ENCODE measurements around the gene NDUFB8. TPM values are rescaled to one million over a fixed set of nuclear protein-coding genes. Genes with fewer than 3 reads are reported as not detected.

NDUFB8 gene
- total and polyA plus RNA-seq, 10 of the 15 experiments (the other 5 are each of a cell fraction or from before 2014, with no cell fraction given), result 180 to 572 (median 382) TPM

DNA sequence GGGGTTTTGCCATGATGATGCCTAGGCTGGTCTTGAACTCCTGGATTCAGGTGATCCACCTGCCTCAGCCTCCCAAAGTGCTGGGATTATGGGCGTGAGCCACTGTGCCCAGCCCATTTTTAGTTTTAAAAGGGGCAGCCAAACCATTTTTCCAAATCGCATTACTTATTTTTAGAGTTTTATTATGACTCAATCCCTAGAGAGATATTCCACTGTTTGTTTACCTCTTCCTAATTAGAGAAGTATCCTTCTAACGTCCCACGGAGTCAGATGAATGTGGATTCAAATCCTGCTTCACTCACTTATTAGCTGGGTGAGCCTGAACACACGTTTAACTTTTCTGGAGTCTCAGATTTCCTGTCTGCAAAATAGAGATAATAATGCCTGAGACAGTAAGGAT, 51.7 kb downstream of the NDUFB8 start:
- intact Hi-C loops (cut with micrococcal nuclease; ENCODE audit: unreplicated experiment), result no loop called here
- CTCF ChIA-PET, result interaction anchor here (1.9 kb wide), 1 partner anchor 41 kb away, joined by 6 read pairs; no protein-coding TSS in a partner anchor
- H4K20me1 ChIP-seq (ENCODE audit: control insufficient read depth, insufficient read depth), result peaks cover 2% of the 10 kb centered on the region; the same call in 1 of the 2 replicates
- H3K79me2 ChIP-seq (ENCODE audit: control insufficient read depth, insufficient read depth, low read length), result no peaks in the 10 kb centered on the region
- no peak for FAIRE-seq
- peaks cover 0 to 6% of the 10 kb centered on the region in 2 experiments; a peak in 1 of 4 replicates for H3K27me3 ChIP-seq (replicated peaks in 1 of 2; ENCODE audit: control insufficient read depth in 2 of 2, insufficient read depth in 2 of 2, low read length in 1 of 2)
- H3K36me3 ChIP-seq (ENCODE audit: control insufficient read depth in 2 of 2, insufficient read depth in 2 of 2, low read length in 1 of 2), result no peaks in the 10 kb centered on the region
- SMC1A ChIA-PET (ENCODE audit: uncharacterized antibody, unreplicated experiment), result no interaction called here
- H3K4me3 ChIP-seq, result no peak overlapping the region
- DNase-seq (ENCODE audit: low read depth, low spot score), result no peak
- in situ Hi-C loops (cut with MboI), result no loop called here
- H2AFZ ChIP-seq (ENCODE audit: control insufficient read depth, low read depth, low read length), result no peak overlapping the region
- H3K9me3 ChIP-seq (replicated peaks; ENCODE audit: control insufficient read depth, insufficient read depth, low read length), result no peaks in the 10 kb centered on the region
- no peak overlapping the region for H3K4me2 ChIP-seq (ENCODE audit: control insufficient read depth, insufficient read depth)
- no peak for ATAC-seq
- RAD21 ChIA-PET (ENCODE audit: unreplicated experiment), result no interaction called here
- no TSS peak for BruUV-seq (replicated peaks)
- no peak overlapping the region for H3K27ac ChIP-seq (ENCODE audit: control insufficient read depth, insufficient read depth)
- 22% methylated on average over 5 of the region's 5 CpGs for WGBS (ENCODE audit: insufficient coverage, insufficient replicate concordance, low lambda C conversion rate, missing lambda C conversion rate)
- peaks cover 5% of the 10 kb centered on the region for H3K4me1 ChIP-seq (ENCODE audit: control insufficient read depth, insufficient read depth, low read length)
- TF ChIP-seq, protein P1, sequence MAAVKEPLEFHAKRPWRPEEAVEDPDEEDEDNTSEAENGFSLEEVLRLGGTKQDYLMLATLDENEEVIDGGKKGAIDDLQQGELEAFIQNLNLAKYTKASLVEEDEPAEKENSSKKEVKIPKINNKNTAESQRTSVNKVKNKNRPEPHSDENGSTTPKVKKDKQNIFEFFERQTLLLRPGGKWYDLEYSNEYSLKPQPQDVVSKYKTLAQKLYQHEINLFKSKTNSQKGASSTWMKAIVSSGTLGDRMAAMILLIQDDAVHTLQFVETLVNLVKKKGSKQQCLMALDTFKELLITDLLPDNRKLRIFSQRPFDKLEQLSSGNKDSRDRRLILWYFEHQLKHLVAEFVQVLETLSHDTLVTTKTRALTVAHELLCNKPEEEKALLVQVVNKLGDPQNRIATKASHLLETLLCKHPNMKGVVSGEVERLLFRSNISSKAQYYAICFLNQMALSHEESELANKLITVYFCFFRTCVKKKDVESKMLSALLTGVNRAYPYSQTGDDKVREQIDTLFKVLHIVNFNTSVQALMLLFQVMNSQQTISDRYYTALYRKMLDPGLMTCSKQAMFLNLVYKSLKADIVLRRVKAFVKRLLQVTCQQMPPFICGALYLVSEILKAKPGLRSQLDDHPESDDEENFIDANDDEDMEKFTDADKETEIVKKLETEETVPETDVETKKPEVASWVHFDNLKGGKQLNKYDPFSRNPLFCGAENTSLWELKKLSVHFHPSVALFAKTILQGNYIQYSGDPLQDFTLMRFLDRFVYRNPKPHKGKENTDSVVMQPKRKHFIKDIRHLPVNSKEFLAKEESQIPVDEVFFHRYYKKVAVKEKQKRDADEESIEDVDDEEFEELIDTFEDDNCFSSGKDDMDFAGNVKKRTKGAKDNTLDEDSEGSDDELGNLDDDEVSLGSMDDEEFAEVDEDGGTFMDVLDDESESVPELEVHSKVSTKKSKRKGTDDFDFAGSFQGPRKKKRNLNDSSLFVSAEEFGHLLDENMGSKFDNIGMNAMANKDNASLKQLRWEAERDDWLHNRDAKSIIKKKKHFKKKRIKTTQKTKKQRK (IDR thresholded peaks at IDR 0.05; ENCODE audit: low read depth, low read length), result no peak
- no peak for TF ChIP-seq SMAD5 (IDR thresholded peaks at IDR 0.05; ENCODE audit: low read depth)
- no peak for TF ChIP-seq HDGF (IDR thresholded peaks at IDR 0.05)
- no peak overlapping the region for H3K9ac ChIP-seq (ENCODE audit: control insufficient read depth, insufficient read depth, low read length)
- POLR2A ChIA-PET, result interaction anchor here (0.6 kb wide), 1 partner anchor 77 kb away, joined by 4 read pairs; no protein-coding TSS in a partner anchor

Other genes with a start within 250 kb of the NDUFB8 start
- 75.0 and 79.8 TPM in 2 replicates for gene BLOC1S2, start 243.2 kb downstream of the NDUFB8 start, total RNA-seq (2014; rRNA removed)
- 66.2 and 75.1 TPM in 2 replicates for gene BLOC1S2, start 243.2 kb downstream of the NDUFB8 start, total RNA-seq (2014; rRNA removed; fragmentation: Illumina TruSeq; extraction: Trizol)
- 54.4 and 58.6 TPM in 2 replicates for gene BLOC1S2, start 243.2 kb downstream of the NDUFB8 start, total RNA-seq (2021)
- gene BLOC1S2, start 243.2 kb downstream of the NDUFB8 start, polyA plus RNA-seq (2011; rRNA removed), result 71.7 and 117 TPM in 2 replicates
- gene BLOC1S2, start 243.2 kb downstream of the NDUFB8 start, polyA plus RNA-seq (2014; fragmentation: Illumina TruSeq; extraction: Trizol), result 66.9 and 71.3 TPM in 2 replicates
- gene BLOC1S2, start 243.2 kb downstream of the NDUFB8 start, polyA plus RNA-seq (2014; fragmentation: Nextera tagmentation; extraction: Ambion mirVana), result 100 to 1,000 TPM; 106 to 120 TPM
- gene BLOC1S2, start 243.2 kb downstream of the NDUFB8 start, polyA plus RNA-seq (2014; rRNA removed), result 79.2 and 94.4 TPM in 2 replicates
- gene BLOC1S2, start 243.2 kb downstream of the NDUFB8 start, polyA plus RNA-seq (2016; fragmentation: Nextera tagmentation; extraction: Ambion mirVana), result 100 to 1,000 TPM; 147 to 164 TPM
- gene PKD2L1, start 199.6 kb downstream of the NDUFB8 start, total RNA-seq (2014; rRNA removed), result 0.17 and 0.22 TPM in 2 replicates
- gene PKD2L1, start 199.6 kb downstream of the NDUFB8 start, total RNA-seq (2014; rRNA removed; fragmentation: Illumina TruSeq; extraction: Trizol), result 0.14 TPM in 1 of 2 replicates, not detected in the other
- gene PKD2L1, start 199.6 kb downstream of the NDUFB8 start, total RNA-seq (2021), result 0.05 and 0.08 TPM in 2 replicates
- 0.05 and 0.06 TPM in 2 replicates for gene PKD2L1, start 199.6 kb downstream of the NDUFB8 start, polyA plus RNA-seq (2011; rRNA removed)
- gene PKD2L1, start 199.6 kb downstream of the NDUFB8 start, polyA plus RNA-seq (2014; fragmentation: Illumina TruSeq; extraction: Trizol), result 0.09 and 0.27 TPM in 2 replicates
- not detected for gene PKD2L1, start 199.6 kb downstream of the NDUFB8 start, polyA plus RNA-seq (2014; fragmentation: Nextera tagmentation; extraction: Ambion mirVana)
- gene PKD2L1, start 199.6 kb downstream of the NDUFB8 start, polyA plus RNA-seq (2014; rRNA removed), result not detected in 2 replicates
- not detected for gene PKD2L1, start 199.6 kb downstream of the NDUFB8 start, polyA plus RNA-seq (2016; fragmentation: Nextera tagmentation; extraction: Ambion mirVana)
- gene SCD, start 182.6 kb downstream of the NDUFB8 start, total RNA-seq (2014; rRNA removed), result 108 and 117 TPM in 2 replicates
- 91.3 and 103 TPM in 2 replicates for gene SCD, start 182.6 kb downstream of the NDUFB8 start, total RNA-seq (2014; rRNA removed; fragmentation: Illumina TruSeq; extraction: Trizol)
- gene SCD, start 182.6 kb downstream of the NDUFB8 start, total RNA-seq (2021), result 171 and 188 TPM in 2 replicates
- gene SCD, start 182.6 kb downstream of the NDUFB8 start, polyA plus RNA-seq (2011; rRNA removed), result 250 and 279 TPM in 2 replicates
- gene SCD, start 182.6 kb downstream of the NDUFB8 start, polyA plus RNA-seq (2014; fragmentation: Illumina TruSeq; extraction: Trizol), result 181 and 230 TPM in 2 replicates
- gene SCD, start 182.6 kb downstream of the NDUFB8 start, polyA plus RNA-seq (2014; fragmentation: Nextera tagmentation; extraction: Ambion mirVana), result 10 to 100 TPM; 77.5 to 86.1 TPM
- gene SCD, start 182.6 kb downstream of the NDUFB8 start, polyA plus RNA-seq (2014; rRNA removed), result 119 and 131 TPM in 2 replicates
- gene SCD, start 182.6 kb downstream of the NDUFB8 start, polyA plus RNA-seq (2016; fragmentation: Nextera tagmentation; extraction: Ambion mirVana), result 10 to 100 TPM; 68.7 to 70.2 TPM
- gene WNT8B, start 66.9 kb downstream of the NDUFB8 start, total RNA-seq (2014; rRNA removed), result not detected in 2 replicates
- gene WNT8B, start 66.9 kb downstream of the NDUFB8 start, total RNA-seq (2014; rRNA removed; fragmentation: Illumina TruSeq; extraction: Trizol), result not detected in 2 replicates
- gene WNT8B, start 66.9 kb downstream of the NDUFB8 start, total RNA-seq (2021), result not detected in 2 replicates
- not detected in 2 replicates for gene WNT8B, start 66.9 kb downstream of the NDUFB8 start, polyA plus RNA-seq (2011; rRNA removed)
- gene WNT8B, start 66.9 kb downstream of the NDUFB8 start, polyA plus RNA-seq (2014; fragmentation: Illumina TruSeq; extraction: Trizol), result not detected in 2 replicates
- gene WNT8B, start 66.9 kb downstream of the NDUFB8 start, polyA plus RNA-seq (2014; fragmentation: Nextera tagmentation; extraction: Ambion mirVana), result not detected
- gene WNT8B, start 66.9 kb downstream of the NDUFB8 start, polyA plus RNA-seq (2014; rRNA removed), result not detected in 2 replicates
- not detected for gene WNT8B, start 66.9 kb downstream of the NDUFB8 start, polyA plus RNA-seq (2016; fragmentation: Nextera tagmentation; extraction: Ambion mirVana)
- gene SEC31B, start 10.0 kb downstream of the NDUFB8 start, total RNA-seq (2014; rRNA removed), result 5.8 and 6.6 TPM in 2 replicates
- 3.9 and 4.4 TPM in 2 replicates for gene SEC31B, start 10.0 kb downstream of the NDUFB8 start, total RNA-seq (2014; rRNA removed; fragmentation: Illumina TruSeq; extraction: Trizol)
- 10.6 and 12.4 TPM in 2 replicates for gene SEC31B, start 10.0 kb downstream of the NDUFB8 start, total RNA-seq (2021)
- 21.2 and 24.3 TPM in 2 replicates for gene SEC31B, start 10.0 kb downstream of the NDUFB8 start, polyA plus RNA-seq (2011; rRNA removed)
- 10.9 and 13.6 TPM in 2 replicates for gene SEC31B, start 10.0 kb downstream of the NDUFB8 start, polyA plus RNA-seq (2014; fragmentation: Illumina TruSeq; extraction: Trizol)
- 1 to 10 TPM; 3.4 to 5.8 TPM for gene SEC31B, start 10.0 kb downstream of the NDUFB8 start, polyA plus RNA-seq (2014; fragmentation: Nextera tagmentation; extraction: Ambion mirVana)
- gene SEC31B, start 10.0 kb downstream of the NDUFB8 start, polyA plus RNA-seq (2014; rRNA removed), result 13.2 and 13.4 TPM in 2 replicates
- gene SEC31B, start 10.0 kb downstream of the NDUFB8 start, polyA plus RNA-seq (2016; fragmentation: Nextera tagmentation; extraction: Ambion mirVana), result 10 to 100 TPM in 1 of 2 experiments, 1 to 10 TPM in 1; 9.2 to 11.0 TPM
- 5.5 and 6.2 TPM in 2 replicates for gene HIF1AN, start 6.1 kb upstream of the NDUFB8 start, total RNA-seq (2014; rRNA removed)
- gene HIF1AN, start 6.1 kb upstream of the NDUFB8 start, total RNA-seq (2014; rRNA removed; fragmentation: Illumina TruSeq; extraction: Trizol), result 14.1 and 14.8 TPM in 2 replicates
- 32.2 TPM in 2 replicates for gene HIF1AN, start 6.1 kb upstream of the NDUFB8 start, total RNA-seq (2021)
- gene HIF1AN, start 6.1 kb upstream of the NDUFB8 start, polyA plus RNA-seq (2011; rRNA removed), result 15.5 and 22.4 TPM in 2 replicates
- 15.9 and 19.7 TPM in 2 replicates for gene HIF1AN, start 6.1 kb upstream of the NDUFB8 start, polyA plus RNA-seq (2014; fragmentation: Illumina TruSeq; extraction: Trizol)
- gene HIF1AN, start 6.1 kb upstream of the NDUFB8 start, polyA plus RNA-seq (2014; fragmentation: Nextera tagmentation; extraction: Ambion mirVana), result 1 to 10 TPM; 1.9 to 2.2 TPM
- gene HIF1AN, start 6.1 kb upstream of the NDUFB8 start, polyA plus RNA-seq (2014; rRNA removed), result 10.6 and 14.5 TPM in 2 replicates
- gene HIF1AN, start 6.1 kb upstream of the NDUFB8 start, polyA plus RNA-seq (2016; fragmentation: Nextera tagmentation; extraction: Ambion mirVana), result 10 to 100 TPM; 35.7 to 37.2 TPM
- gene PAX2, start 215.7 kb upstream of the NDUFB8 start, total RNA-seq (2014; rRNA removed), result not detected in 2 replicates
- not detected in 2 replicates for gene PAX2, start 215.7 kb upstream of the NDUFB8 start, total RNA-seq (2014; rRNA removed; fragmentation: Illumina TruSeq; extraction: Trizol)
- not detected in 2 replicates for gene PAX2, start 215.7 kb upstream of the NDUFB8 start, total RNA-seq (2021)
- not detected in 2 replicates for gene PAX2, start 215.7 kb upstream of the NDUFB8 start, polyA plus RNA-seq (2011; rRNA removed)
- gene PAX2, start 215.7 kb upstream of the NDUFB8 start, polyA plus RNA-seq (2014; fragmentation: Illumina TruSeq; extraction: Trizol), result not detected in 2 replicates
- not detected for gene PAX2, start 215.7 kb upstream of the NDUFB8 start, polyA plus RNA-seq (2014; fragmentation: Nextera tagmentation; extraction: Ambion mirVana)
- gene PAX2, start 215.7 kb upstream of the NDUFB8 start, polyA plus RNA-seq (2014; rRNA removed), result not detected in 2 replicates
- not detected for gene PAX2, start 215.7 kb upstream of the NDUFB8 start, polyA plus RNA-seq (2016; fragmentation: Nextera tagmentation; extraction: Ambion mirVana)

All from GM12878 (cell line).